ENCODE results near the gene PI16. TPM values are rescaled to one million over a fixed set of nuclear protein-coding genes. Genes with fewer than 3 reads are reported as not detected.

PI16 gene
- total RNA-seq, 1 experiment from 2014 or later = 0.07 TPM

DNA sequence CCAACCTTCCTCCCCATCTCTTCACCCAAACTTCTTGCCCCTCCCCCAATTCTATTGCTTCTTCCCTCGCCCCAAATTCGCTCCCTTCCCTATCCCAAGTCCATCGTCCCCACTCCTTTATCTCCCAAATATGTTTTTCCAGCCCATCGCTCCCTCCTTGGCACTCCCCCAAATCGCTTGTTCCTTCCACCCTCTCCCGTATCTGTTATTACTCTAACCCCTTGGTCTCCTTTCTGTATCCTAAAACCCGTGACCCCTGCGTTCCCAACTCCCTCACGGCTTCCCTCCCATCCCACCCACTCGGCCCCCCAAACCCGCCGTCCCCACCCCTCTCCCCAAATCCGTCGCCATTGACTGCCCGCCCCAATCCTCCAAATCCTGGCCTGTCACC is 30.9 kb downstream of the PI16 start:
- no peaks in the 10 kb centered on the region for H3K27me3 ChIP-seq (ENCODE audit: low read length)
- no peaks in the 10 kb centered on the region for H3K9me3 ChIP-seq (ENCODE audit: low read length)
- no peak for TF ChIP-seq EZH2 (IDR thresholded peaks at IDR 0.05; ENCODE audit: low read length, unreplicated experiment)
- no peak for TF ChIP-seq EZH2phosphoT487 (IDR thresholded peaks at IDR 0.05; ENCODE audit: borderline replicate concordance, low read length)
- TF ChIP-seq CTCF (conservative IDR thresholded peaks at IDR 0.05; ENCODE audit: low read depth, low read length) = no peak
- no peak for ATAC-seq
- H3K4me1 ChIP-seq (ENCODE audit: insufficient read depth, low read length) = peaks cover 24% of the 10 kb centered on the region
- ChIA-PET CTCF (interaction anchor here (1.9 kb wide), 1 partner anchor 33 kb away, joined by 6 read pairs; no protein-coding TSS in a partner anchor), POLR2A (ENCODE audit: unreplicated experiment) (interaction anchor here (0.6 kb wide), 1 partner anchor 237 kb away, joined by 5 read pairs; no protein-coding TSS in a partner anchor)
- H3K9ac ChIP-seq (ENCODE audit: low read length) = peak overlapping the region; percentile 98
- peaks cover 64% of the 10 kb centered on the region for H3K79me2 ChIP-seq (ENCODE audit: low read length)
- no peaks in the 10 kb centered on the region; the same call in 1 of the 2 replicates for H3K36me3 ChIP-seq (ENCODE audit: low read depth, low read length)
- H4K20me1 ChIP-seq (ENCODE audit: low read length) = peaks cover 37% of the 10 kb centered on the region
- H3K9me2 ChIP-seq (replicated peaks; ENCODE audit: low read length) = no peaks in the 10 kb centered on the region
- intact Hi-C loops (cut with micrococcal nuclease) = loop anchor here (5.0 to 10.0 kb wide), 2 partner anchors 73 to 101 kb away; partner anchors contain the start of gene C6orf89
- no peak overlapping the region for H2AFZ ChIP-seq (ENCODE audit: low read length)
- BruUV-seq (replicated peaks) = no TSS peak
- H3K27ac ChIP-seq (ENCODE audit: low read length) = peak overlapping the region; percentile 52
- no peaks in the 10 kb centered on the region for H3F3A ChIP-seq (ENCODE audit: low read length, unreplicated experiment)
- DNase-seq = no peak
- H3K4me3 ChIP-seq (ENCODE audit: low read length) = peak overlapping the region; percentile 99
- peak overlapping the region; percentile 98 for H3K4me2 ChIP-seq (ENCODE audit: low read length)

GRCh38 chr6:36985808-36986703 is 31.5 kb downstream of the PI16 start, which contains the start of gene MTCH1:
TSS of gene MTCH1 (minus strand) at chr6:36986196. CDS start at chr6:36986173, 23 bp downstream.
- peaks cover 31% of the 10 kb centered on the region for H4K20me1 ChIP-seq (ENCODE audit: low read length)
- peak within 1 kb of the TSS; percentile 99 for H3K4me3 ChIP-seq (ENCODE audit: low read length)
- no peaks in the 10 kb centered on the region for H3K27me3 ChIP-seq (ENCODE audit: low read length)
- H3K9me2 ChIP-seq (replicated peaks; ENCODE audit: low read length) = no peaks in the 10 kb centered on the region
- intact Hi-C loops (cut with micrococcal nuclease) = loop anchor here (1.0 to 10.0 kb wide), 3 partner anchors 32 to 101 kb away; partner anchors contain the start of gene C6orf89
- ATAC-seq (peak; percentile 89), DNase-seq (peak; percentile 92)
- no peaks in the 10 kb centered on the region for H3K9me3 ChIP-seq (ENCODE audit: low read length)
- H3K9ac ChIP-seq (ENCODE audit: low read length) = peak within 1 kb of the TSS; percentile 98
- no TSS peak for BruUV-seq (replicated peaks)
- H3K36me3 ChIP-seq (ENCODE audit: low read depth, low read length) = no peaks in the 10 kb centered on the region; the same call in 1 of the 2 replicates
- H3K79me2 ChIP-seq (ENCODE audit: low read length) = peaks cover 57% of the 10 kb centered on the region
- H3K4me2 ChIP-seq (ENCODE audit: low read length) = peak within 1 kb of the TSS; percentile 98
- peak within 1 kb of the TSS; percentile 85 for H2AFZ ChIP-seq (ENCODE audit: low read length)
- ChIA-PET POLR2A (ENCODE audit: unreplicated experiment) (interaction anchor here (0.6 to 0.7 kb wide), 3 partner anchors 20 to 236 kb away, joined by 3 to 5 read pairs (median 5); no protein-coding TSS in a partner anchor), CTCF (interaction anchor here (0.7 to 1.9 kb wide), 2 partner anchors 32 to 224 kb away, joined by 4 to 6 read pairs; no protein-coding TSS in a partner anchor)
- H3F3A ChIP-seq (ENCODE audit: low read length, unreplicated experiment) = no peaks in the 10 kb centered on the region
- H3K4me1 ChIP-seq (ENCODE audit: insufficient read depth, low read length) = peaks cover 24% of the 10 kb centered on the region
- TF ChIP-seq EZH2phosphoT487 (IDR thresholded peaks at IDR 0.05; ENCODE audit: borderline replicate concordance, low read length) (no peak), CTCF (conservative IDR thresholded peaks at IDR 0.05; ENCODE audit: low read depth, low read length) (no peak), EZH2 (IDR thresholded peaks at IDR 0.05; ENCODE audit: low read length, unreplicated experiment) (no peak)
- peak within 1 kb of the TSS; percentile 52 for H3K27ac ChIP-seq (ENCODE audit: low read length)

All from PC-3 (cell line).